WTC11 (cell line): ENCODE data around the gene NDUFA3. TPM values are rescaled to one million over a fixed set of nuclear protein-coding genes. Genes with fewer than 3 reads are reported as not detected.
A peak's percentile ranks its signal among the peaks of the same experiment; 100 is the strongest.
"Not testable (repeated sequence)": the region's sequence is repeated elsewhere in the genome, so short reads cannot be mapped to it uniquely, and the experiment has no call there.

ENCODE experiments used
- ATAC-seq: fragments of 200-7000 bp; cut with Tn5 transposase; 2 replicates; pipeline ENCODE4 v1.10.0; 2021; ENCODE audit warnings: mild to moderate bottlenecking, moderate library complexity
- CTCF ChIA-PET: fragments of 300-600 bp; sonication (Branson Sonifier 250); formaldehyde crosslinking; loops from one replicate; lab custom pipeline; 2021; ENCODE audit warnings: antibody characterized with exemption; lab: Charles Lee
- POLR2A ChIA-PET: fragments of 350-600 bp; sonication (Branson Sonifier 250); formaldehyde crosslinking; loops from one replicate; lab custom pipeline; 2021; ENCODE audit warnings: antibody characterized with exemption; lab: Charles Lee
- DNase-seq: peaks from one replicate; pipeline ENCODE4 v3.0.0; 2021; ENCODE audit warnings: low spot score
- H3K27ac Mint-ChIP-seq: 2 replicates; pipeline ENCODE4 v1.8.0; 2021; ENCODE audit warnings: mixed read lengths
- H3K27me3 Mint-ChIP-seq: 2 replicates; pipeline ENCODE4 v1.8.0; 2021; ENCODE audit warnings: low read depth, mild to moderate bottlenecking, moderate library complexity, mixed read lengths
- H3K36me3 Mint-ChIP-seq: 2 replicates; pipeline ENCODE4 v1.8.0; 2021; ENCODE audit warnings: mixed read lengths
- H3K4me1 Mint-ChIP-seq: 2 replicates; pipeline ENCODE4 v1.8.0; 2022; ENCODE audit warnings: mixed read lengths
- H3K4me3 Mint-ChIP-seq: 2 replicates; pipeline ENCODE4 v1.8.0; 2021; ENCODE audit warnings: mild to moderate bottlenecking, moderate library complexity, mixed read lengths
- H3K9me3 Mint-ChIP-seq: 2 replicates; pipeline ENCODE4 v1.8.0; 2021; ENCODE audit warnings: mixed read lengths
- CDX4 ChIP-seq: fragments of 250-450 bp; sonication (Bioruptor Pico); IDR thresholded peaks from 2 replicates; pipeline ENCODE4 v1.9.0; 2021; ENCODE audit warnings: moderate library complexity, mild to moderate bottlenecking, inconsistent platforms, borderline replicate concordance
- ELF4 ChIP-seq: sonication (generic); formaldehyde crosslinking; IDR thresholded peaks from 2 replicates; pipeline ENCODE4 v1.8.1; 2022; ENCODE audit warnings: low read depth, mild to moderate bottlenecking, moderate library complexity, missing genetic modification reagents
- EMX1 ChIP-seq: fragments of 250-450 bp; sonication (Bioruptor Pico); IDR thresholded peaks from 2 replicates; pipeline ENCODE4 v1.8.0; 2021; ENCODE audit warnings: mild to moderate bottlenecking
- ERG ChIP-seq: fragments of 250-450 bp; sonication (Bioruptor Pico); IDR thresholded peaks from 2 replicates; pipeline ENCODE4 v1.8.0; 2021; ENCODE audit warnings: mild to moderate bottlenecking
- GRHL2 ChIP-seq: fragments of 250-450 bp; sonication (Bioruptor Pico); IDR thresholded peaks from 2 replicates; pipeline ENCODE4 v1.8.0; 2022; ENCODE audit warnings: mild to moderate bottlenecking, moderate library complexity; ENCODE audit not compliant: insufficient replicate concordance, severe bottlenecking
- IRF2 ChIP-seq: sonication (generic); formaldehyde crosslinking; IDR thresholded peaks from 2 replicates; pipeline ENCODE4 v1.8.0; 2022; ENCODE audit warnings: low read depth, missing genetic modification reagents, borderline replicate concordance
- JUN ChIP-seq: sonication (generic); formaldehyde crosslinking; IDR thresholded peaks from 2 replicates; pipeline ENCODE4 v1.8.0; 2023; ENCODE audit warnings: mild to moderate bottlenecking, missing genetic modification reagents
- MAX ChIP-seq: sonication (generic); formaldehyde crosslinking; IDR thresholded peaks from 2 replicates; pipeline ENCODE4 v1.8.0; 2022; ENCODE audit warnings: mild to moderate bottlenecking, missing genetic modification reagents
- NFE2L1 ChIP-seq: sonication (generic); formaldehyde crosslinking; IDR thresholded peaks from 2 replicates; pipeline ENCODE4 v1.8.1; 2023; ENCODE audit warnings: missing genetic modification reagents
- NR1H2 ChIP-seq: sonication (generic); formaldehyde crosslinking; IDR thresholded peaks from 2 replicates; pipeline ENCODE4 v1.9.0; 2021; ENCODE audit warnings: mild to moderate bottlenecking, moderate library complexity, missing genetic modification reagents
- NR2C2 ChIP-seq: sonication (generic); formaldehyde crosslinking; IDR thresholded peaks from 2 replicates; pipeline ENCODE4 v1.8.0; 2022; ENCODE audit warnings: mild to moderate bottlenecking, missing genetic modification reagents
- RORB ChIP-seq: fragments of 250-450 bp; sonication (Bioruptor Pico); IDR thresholded peaks from 2 replicates; pipeline ENCODE4 v1.9.0; 2021; ENCODE audit warnings: mild to moderate bottlenecking
- TCF7 ChIP-seq: sonication (generic); formaldehyde crosslinking; IDR thresholded peaks from 2 replicates; pipeline ENCODE4 v1.8.0; 2022; ENCODE audit warnings: mild to moderate bottlenecking, low read depth, missing genetic modification reagents, moderate library complexity
- TEAD4 ChIP-seq: sonication (generic); formaldehyde crosslinking; IDR thresholded peaks from 2 replicates; pipeline ENCODE4 v1.8.0; 2022; ENCODE audit warnings: mild to moderate bottlenecking, missing genetic modification reagents
- ZNF138 ChIP-seq: sonication (generic); formaldehyde crosslinking; conservative IDR thresholded peaks from 2 replicates; pipeline ENCODE4 v1.8.1; 2022; ENCODE audit warnings: mild to moderate bottlenecking, moderate library complexity, missing genetic modification reagents
- ZNF281 ChIP-seq: sonication (generic); formaldehyde crosslinking; IDR thresholded peaks from 2 replicates; pipeline ENCODE4 v1.8.0; 2023; ENCODE audit warnings: mild to moderate bottlenecking, missing genetic modification reagents
- ZNF512 ChIP-seq: sonication (generic); formaldehyde crosslinking; IDR thresholded peaks from 2 replicates; pipeline ENCODE4 v1.8.1; 2022; ENCODE audit warnings: missing genetic modification reagents, borderline replicate concordance
- total RNA-seq: library from RNA; stranded (reverse); gene quantifications from 3 replicates; pipeline ENCODE4 v1.2.3, GENCODE V29; 2021
- TF ChIP-seq, protein P1 (sequence below): sonication (generic); formaldehyde crosslinking; IDR thresholded peaks from 2 replicates; pipeline ENCODE4 v1.8.0; 2022; ENCODE audit warnings: mild to moderate bottlenecking, missing genetic modification reagents

Gene NDUFA3
- total RNA-seq, 1 experiment from 2014 or later = 181 TPM

GRCh38 chr19:54096617-54097106, 6.0 kb upstream of the NDUFA3 start:
- Mint-ChIP-seq H3K9me3 (peaks cover 3% of the 10 kb centered on the region; the same call in 1 of the 2 replicates), H3K4me3 (peak overlapping the region; percentile 77), H3K27ac (no peak overlapping the region), H3K4me1 (peaks cover 5% of the 10 kb centered on the region), H3K36me3 (no peaks in the 10 kb centered on the region; the same call in 1 of the 2 replicates), H3K27me3 (peaks cover 34% of the 10 kb centered on the region)
- ChIA-PET POLR2A (interaction anchor here (0.6 to 1.2 kb wide), 4 partner anchors 19 to 231 kb away, joined by 3 to 5 read pairs (median 4); partner anchors contain the start of genes PRPF31 and TFPT), CTCF (interaction anchor here (0.6 to 3.9 kb wide), 13 partner anchors 18 to 304 kb away, joined by 3 to 68 read pairs (median 3); partner anchors contain the start of gene VSTM1)
- peak; percentile 44 for DNase-seq
- ATAC-seq = peak; percentile 64
- TF ChIP-seq, protein P1, sequence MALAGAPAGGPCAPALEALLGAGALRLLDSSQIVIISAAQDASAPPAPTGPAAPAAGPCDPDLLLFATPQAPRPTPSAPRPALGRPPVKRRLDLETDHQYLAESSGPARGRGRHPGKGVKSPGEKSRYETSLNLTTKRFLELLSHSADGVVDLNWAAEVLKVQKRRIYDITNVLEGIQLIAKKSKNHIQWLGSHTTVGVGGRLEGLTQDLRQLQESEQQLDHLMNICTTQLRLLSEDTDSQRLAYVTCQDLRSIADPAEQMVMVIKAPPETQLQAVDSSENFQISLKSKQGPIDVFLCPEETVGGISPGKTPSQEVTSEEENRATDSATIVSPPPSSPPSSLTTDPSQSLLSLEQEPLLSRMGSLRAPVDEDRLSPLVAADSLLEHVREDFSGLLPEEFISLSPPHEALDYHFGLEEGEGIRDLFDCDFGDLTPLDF (CRISPR knock-in tag) = no peak
- TF ChIP-seq JUN (CRISPR knock-in tag) (no peak), TCF7 (CRISPR knock-in tag) (no peak), ZNF138 (CRISPR knock-in tag) (no peak), MAX (no peak), NR2C2 (no peak), TEAD4 (CRISPR knock-in tag) (no peak), GRHL2 (CRISPR knock-in tag) (no peak), IRF2 (CRISPR knock-in tag) (no peak), ZNF512 (no peak), ZNF281 (CRISPR knock-in tag) (no peak), ELF4 (no peak), ERG (no peak), EMX1 (CRISPR knock-in tag) (no peak), RORB (CRISPR knock-in tag) (no peak)
- TF ChIP-seq, all 79 proteins: peak for 0

DNA sequence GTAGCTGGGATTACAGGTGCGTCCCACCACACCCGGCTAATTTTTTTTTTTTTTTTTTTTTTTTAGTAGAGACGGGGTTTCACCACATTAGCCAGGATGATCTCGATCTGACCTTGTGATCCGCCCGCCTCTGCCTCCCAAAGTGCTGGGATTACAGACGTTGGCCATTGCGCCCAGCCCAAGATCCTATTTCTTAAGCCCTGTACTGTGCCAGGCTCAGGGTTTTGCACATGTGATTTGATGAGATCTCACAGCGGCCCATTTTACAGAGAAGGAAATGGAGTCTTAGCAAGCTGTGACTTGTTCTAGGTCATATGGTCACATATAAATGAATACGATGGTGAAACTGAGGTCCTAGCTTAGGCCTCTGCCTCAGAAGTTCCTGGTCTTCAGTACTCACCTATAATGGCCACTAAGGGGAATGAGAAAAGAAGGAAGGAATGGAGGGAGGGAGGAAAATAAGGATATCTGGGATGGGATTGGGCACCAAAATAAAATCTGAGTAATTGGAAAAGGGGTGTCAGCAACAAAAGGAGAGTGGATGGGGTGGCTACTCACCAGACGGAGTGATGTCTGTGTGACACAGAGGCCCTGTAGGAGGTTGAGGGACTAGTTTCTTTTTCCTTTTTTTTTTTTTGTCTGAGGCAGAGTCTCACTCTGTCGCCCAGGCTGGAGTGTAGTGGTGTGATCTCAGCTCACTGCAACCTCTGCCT, 3.3 kb upstream of the NDUFA3 start:
- POLR2A ChIA-PET = interaction anchor here (0.7 kb wide), 1 partner anchor 75 kb away, joined by 3 read pairs; no protein-coding TSS in a partner anchor
- peaks cover 8% of the 10 kb centered on the region for H3K4me1 Mint-ChIP-seq
- no peak overlapping the region for H3K4me3 Mint-ChIP-seq
- H3K27ac Mint-ChIP-seq = no peak overlapping the region
- ATAC-seq (no peak), DNase-seq (no peak)
- H3K27me3 Mint-ChIP-seq = peaks cover 23% of the 10 kb centered on the region
- TF ChIP-seq CDX4 (CRISPR knock-in tag) (no peak), NFE2L1 (CRISPR knock-in tag) (no peak), ERG (no peak), EMX1 (CRISPR knock-in tag) (no peak), NR1H2 (CRISPR knock-in tag) (no peak)
- H3K9me3 Mint-ChIP-seq = no peaks in the 10 kb centered on the region; the same call in 1 of the 2 replicates
- H3K36me3 Mint-ChIP-seq = peaks cover 1% of the 10 kb centered on the region; the same call in 1 of the 2 replicates
- CTCF ChIA-PET = interaction anchor here (0.7 to 1.6 kb wide), 4 partner anchors 29 to 293 kb away, joined by 3 to 6 read pairs (median 3); no protein-coding TSS in a partner anchor

DNA sequence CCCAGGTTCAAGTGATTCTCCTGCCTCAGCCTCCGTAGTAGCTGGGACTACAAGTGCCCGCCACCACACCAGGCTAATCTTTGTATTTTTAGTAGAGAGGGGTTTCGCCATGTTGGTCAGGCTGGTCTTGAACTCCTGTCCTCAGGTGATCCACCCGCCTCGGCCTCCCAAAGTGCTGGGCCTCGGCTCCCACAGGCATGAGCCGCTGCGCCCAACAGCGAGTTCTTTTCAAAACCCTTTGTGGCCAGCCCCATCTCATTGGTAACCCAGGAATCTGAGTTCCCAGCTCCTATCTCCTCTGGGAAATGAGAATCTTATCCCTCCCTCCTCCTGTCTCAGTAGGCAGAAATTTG, 2.8 kb upstream of the NDUFA3 start:
- POLR2A ChIA-PET, H3K4me1 Mint-ChIP-seq, H3K9me3 Mint-ChIP-seq, ATAC-seq, H3K4me3 Mint-ChIP-seq, DNase-seq, H3K36me3 Mint-ChIP-seq: not testable (repeated sequence)
- H3K27me3 Mint-ChIP-seq = peaks cover 17% of the 10 kb centered on the region
- peak overlapping the region; percentile 70 for H3K27ac Mint-ChIP-seq
- CTCF ChIA-PET = interaction anchor here (1.6 kb wide), 1 partner anchor 70 kb away, joined by 6 read pairs; no protein-coding TSS in a partner anchor
